SK-N-SH (cell line): Measurements from ENCODE around the gene AP3D1. TPM values are rescaled to one million over a fixed set of nuclear protein-coding genes. Genes with fewer than 3 reads are reported as not detected.
A peak's percentile ranks its signal among the peaks of the same experiment; 100 is the strongest.

Source experiments
- CTCF ChIA-PET: fragments of 300-600, 350-600 bp; formaldehyde crosslinking; extraction: SDS; loops from one replicate; lab custom pipeline; 2021; lab: Yijun Ruan, JAX
- POLR2A ChIA-PET: fragments of 350-600 bp; sonication (Branson Sonifier 250); formaldehyde crosslinking; extraction: SDS; loops from one replicate; lab custom pipeline; 2020; ENCODE audit warnings: antibody characterized with exemption, inconsistent platforms; lab: Yijun Ruan, JAX
- DNase-seq: peaks from one replicate; pipeline ENCODE4 v3.0.0; 2012
- H2AFZ ChIP-seq: fragments of 200-600 bp; sonication (generic); 2 replicates; pipeline ENCODE4 v1.8.1; 2016; ENCODE audit warnings: antibody characterized with exemption, mild to moderate bottlenecking, low read depth
- H3F3A ChIP-seq: fragments of 200-600 bp; sonication (generic); replicated peaks from 2 replicates; pipeline ENCODE3; 2016; ENCODE audit warnings: antibody characterized with exemption, mild to moderate bottlenecking; ENCODE audit not compliant: insufficient read depth
- H3K27ac ChIP-seq, 2 experiments: fragments of 200-500 bp in 1 of 2; fragments of 200-600 bp in 1 of 2; sonication (Bioruptor generic) in 1 of 2; sonication (generic), shearing (Covaris generic) in 1 of 2; 2 replicates each; pipeline versions ENCODE4 v1.5.1 to v1.6.1; 2014 to 2016; ENCODE audit warnings: low read depth in 2 of 2, inconsistent platforms in 1 of 2, low read length in 1 of 2, mild to moderate bottlenecking in 1 of 2, mixed read lengths in 1 of 2
- H3K27me3 ChIP-seq: fragments of 200-600 bp; sonication (generic), shearing (Covaris generic); 2 replicates; pipeline ENCODE4 v1.6.1; 2016; ENCODE audit warnings: mixed run types; ENCODE audit not compliant: insufficient read depth
- H3K36me3 ChIP-seq, 2 experiments: fragments of 200-500 bp in 1 of 2; fragments of 200-600 bp in 1 of 2; sonication (Bioruptor generic) in 1 of 2; sonication (generic) in 1 of 2; replicated peaks in 1 of 2; 2 replicates each; pipeline versions ENCODE3 to v1.5.1; 2014 to 2016; ENCODE audit warnings: low read length in 1 of 2, mild to moderate bottlenecking in 1 of 2; ENCODE audit not compliant: insufficient read depth in 2 of 2, control insufficient read depth in 1 of 2
- H3K4me1 ChIP-seq, 2 experiments: fragments of 200-500 bp in 1 of 2; fragments of 200-600 bp in 1 of 2; sonication (Bioruptor generic) in 1 of 2; sonication (generic), shearing (Covaris generic) in 1 of 2; 2 replicates each; pipeline versions ENCODE4 v1.5.1 to v1.6.1; 2014 to 2016; ENCODE audit warnings: low read depth in 1 of 2, low read length in 1 of 2, mixed run types in 1 of 2; ENCODE audit not compliant: insufficient read depth in 2 of 2, control insufficient read depth in 1 of 2
- H3K4me2 ChIP-seq: fragments of 200-600 bp; sonication (generic), shearing (Covaris generic); 2 replicates; pipeline ENCODE4 v1.6.1; 2017; ENCODE audit warnings: mixed run types
- H3K4me3 ChIP-seq, 2 experiments: fragments of 200-500 bp in 1 of 2; fragments of 200-600 bp in 1 of 2; sonication (Bioruptor generic) in 1 of 2; sonication (generic), shearing (Covaris generic) in 1 of 2; 2 replicates each; pipeline versions ENCODE4 v1.5.1 to v1.8.1; 2014 to 2016; ENCODE audit warnings: low read depth in 2 of 2, inconsistent platforms in 1 of 2, low read length in 1 of 2, mild to moderate bottlenecking in 1 of 2, mixed read lengths in 1 of 2, moderate library complexity in 1 of 2
- H3K79me2 ChIP-seq: fragments of 200-600 bp; sonication (generic); 2 replicates; pipeline ENCODE4 v1.8.1; 2017; ENCODE audit warnings: mild to moderate bottlenecking; ENCODE audit not compliant: insufficient read depth
- H3K9ac ChIP-seq: fragments of 200-600 bp; sonication (generic); 2 replicates; pipeline ENCODE4 v1.6.1; 2017; ENCODE audit warnings: mixed run types
- H3K9me2 ChIP-seq: fragments of 200-600 bp; sonication (generic); 2 replicates; pipeline ENCODE4 v1.6.1; 2017; ENCODE audit warnings: mixed run types
- H3K9me3 ChIP-seq: fragments of 200-600 bp; sonication (generic); 2 replicates; pipeline ENCODE4 v1.6.1; 2017; ENCODE audit warnings: mixed run types, mild to moderate bottlenecking, moderate library complexity
- H4K20me1 ChIP-seq: fragments of 200-600 bp; sonication (generic); 2 replicates; pipeline ENCODE4 v1.6.1; 2017; ENCODE audit warnings: mild to moderate bottlenecking, mixed run types; ENCODE audit not compliant: insufficient read depth
- CTCF ChIP-seq: fragments of 200-600 bp; sonication (generic); IDR thresholded peaks from 2 replicates; pipeline ENCODE4 v1.6.1; 2017; ENCODE audit warnings: antibody characterized with exemption, mild to moderate bottlenecking, moderate library complexity
- ELF1 ChIP-seq: IDR thresholded peaks from 2 replicates; pipeline ENCODE4 v1.4.0; 2012
- FOSL2 ChIP-seq: IDR thresholded peaks from 2 replicates; pipeline ENCODE4 v1.4.0; 2012; ENCODE audit warnings: low read depth, mild to moderate bottlenecking, moderate library complexity, borderline replicate concordance
- MEF2A ChIP-seq: IDR thresholded peaks from 2 replicates; pipeline ENCODE4 v1.4.0; 2012; ENCODE audit warnings: low read depth, borderline replicate concordance
- MXI1 ChIP-seq: IDR thresholded peaks from 2 replicates; pipeline ENCODE4 v1.6.1; 2012; ENCODE audit warnings: mild to moderate bottlenecking, low read depth, low read length, improper control_type of control experiment
- NFIC ChIP-seq: IDR thresholded peaks from 2 replicates; pipeline ENCODE4 v1.4.0; 2012; ENCODE audit warnings: borderline replicate concordance
- NRF1 ChIP-seq: IDR thresholded peaks from 2 replicates; pipeline ENCODE4 v1.6.1; 2012; ENCODE audit warnings: low read depth, mild to moderate bottlenecking, low read length
- RAD21 ChIP-seq: IDR thresholded peaks from 2 replicates; pipeline ENCODE4 v1.6.1; 2012; ENCODE audit warnings: mild to moderate bottlenecking, low read length
- REST ChIP-seq: IDR thresholded peaks from 2 replicates; pipeline ENCODE4 v1.6.1; 2012; ENCODE audit warnings: mild to moderate bottlenecking, low read depth, low read length, moderate library complexity
- TAF1 ChIP-seq: IDR thresholded peaks from 2 replicates; pipeline ENCODE4 v1.6.1; 2012; ENCODE audit warnings: low read depth, mild to moderate bottlenecking, low read length, moderate library complexity, borderline replicate concordance
- WGBS: methylation state at CpG from one replicate; pipeline ENCODE4 v1.1.6; 2017; ENCODE audit warnings: low lambda C conversion rate; 5-methylcytosine and 5-hydroxymethylcytosine counted together
- polyA plus RNA-seq, 3 experiments: library from polyadenylated mRNA; depleted of rRNA; stranded (reverse); fragments of >200 nt; gene quantifications; 2 replicates each; pipeline ENCODE4 v1.2.3, GENCODE V29; 2012
- TF ChIP-seq, protein P1 (sequence below): IDR thresholded peaks from 2 replicates; pipeline ENCODE4 v1.4.0; 2012; ENCODE audit warnings: low read depth, borderline replicate concordance
- TF ChIP-seq, protein P2 (sequence below): IDR thresholded peaks from 2 replicates; pipeline ENCODE4 v1.4.0; 2012; ENCODE audit warnings: low read depth, borderline replicate concordance

Gene AP3D1
- polyA plus RNA-seq, 1 of the 3 experiments (the other 2 are of a cell fraction) = 127 TPM

DNA sequence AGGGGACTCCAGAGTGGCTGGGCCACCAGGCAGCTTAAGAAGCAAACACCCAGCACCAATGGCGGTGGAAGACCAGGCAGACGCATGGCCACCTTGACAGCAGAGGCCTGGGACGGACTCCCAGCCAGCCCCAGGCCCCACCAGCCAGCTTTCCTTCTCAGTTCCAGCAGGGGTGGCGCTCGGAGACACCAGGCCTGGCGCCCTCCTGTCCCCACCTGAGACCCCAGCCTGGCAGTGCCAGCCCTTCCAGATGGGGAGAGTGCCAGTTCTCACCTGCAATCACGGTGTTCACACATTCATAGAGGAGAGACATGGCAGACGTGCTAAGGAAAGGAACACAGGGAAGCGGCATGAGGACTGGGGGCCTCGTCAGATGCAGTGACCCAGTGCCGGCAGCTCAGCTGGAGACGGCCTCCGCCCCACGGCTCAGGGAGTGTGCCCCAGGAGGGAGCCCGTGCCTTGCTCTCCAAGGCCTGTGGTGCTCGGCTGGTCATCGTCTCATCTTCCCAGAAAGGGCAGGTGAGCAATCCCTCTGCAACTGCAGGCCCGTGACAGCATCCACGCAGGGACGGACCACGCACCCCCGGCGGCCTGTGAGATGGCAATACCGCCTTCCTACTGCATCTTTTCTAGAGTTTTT is 24.4 kb downstream of the AP3D1 start:
- no peak overlapping the region for H3K9ac ChIP-seq
- TF ChIP-seq, protein P1, sequence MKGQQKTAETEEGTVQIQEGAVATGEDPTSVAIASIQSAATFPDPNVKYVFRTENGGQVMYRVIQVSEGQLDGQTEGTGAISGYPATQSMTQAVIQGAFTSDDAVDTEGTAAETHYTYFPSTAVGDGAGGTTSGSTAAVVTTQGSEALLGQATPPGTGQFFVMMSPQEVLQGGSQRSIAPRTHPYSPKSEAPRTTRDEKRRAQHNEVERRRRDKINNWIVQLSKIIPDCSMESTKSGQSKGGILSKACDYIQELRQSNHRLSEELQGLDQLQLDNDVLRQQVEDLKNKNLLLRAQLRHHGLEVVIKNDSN = no peak
- TF ChIP-seq, protein P2, sequence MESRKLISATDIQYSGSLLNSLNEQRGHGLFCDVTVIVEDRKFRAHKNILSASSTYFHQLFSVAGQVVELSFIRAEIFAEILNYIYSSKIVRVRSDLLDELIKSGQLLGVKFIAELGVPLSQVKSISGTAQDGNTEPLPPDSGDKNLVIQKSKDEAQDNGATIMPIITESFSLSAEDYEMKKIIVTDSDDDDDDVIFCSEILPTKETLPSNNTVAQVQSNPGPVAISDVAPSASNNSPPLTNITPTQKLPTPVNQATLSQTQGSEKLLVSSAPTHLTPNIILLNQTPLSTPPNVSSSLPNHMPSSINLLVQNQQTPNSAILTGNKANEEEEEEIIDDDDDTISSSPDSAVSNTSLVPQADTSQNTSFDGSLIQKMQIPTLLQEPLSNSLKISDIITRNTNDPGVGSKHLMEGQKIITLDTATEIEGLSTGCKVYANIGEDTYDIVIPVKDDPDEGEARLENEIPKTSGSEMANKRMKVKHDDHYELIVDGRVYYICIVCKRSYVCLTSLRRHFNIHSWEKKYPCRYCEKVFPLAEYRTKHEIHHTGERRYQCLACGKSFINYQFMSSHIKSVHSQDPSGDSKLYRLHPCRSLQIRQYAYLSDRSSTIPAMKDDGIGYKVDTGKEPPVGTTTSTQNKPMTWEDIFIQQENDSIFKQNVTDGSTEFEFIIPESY = no peak
- TF ChIP-seq NFIC (no peak), ELF1 (no peak), CTCF (no peak), NRF1 (no peak), TAF1 (no peak), MXI1 (no peak), RAD21 (no peak), FOSL2 (no peak)
- WGBS = 93% methylated on average over 14 of the region's 24 CpGs
- peaks cover 24 to 67% of the 10 kb centered on the region in 2 experiments for H3K36me3 ChIP-seq
- no peak overlapping the region for H3K27ac ChIP-seq
- H4K20me1 ChIP-seq = peaks cover 64% of the 10 kb centered on the region
- H2AFZ ChIP-seq = no peak overlapping the region
- H3K79me2 ChIP-seq = peaks cover 30% of the 10 kb centered on the region; the same call in 1 of the 2 replicates
- H3K9me2 ChIP-seq = no peaks in the 10 kb centered on the region
- no peak overlapping the region for H3K4me2 ChIP-seq
- H3K9me3 ChIP-seq = no peaks in the 10 kb centered on the region
- no peaks in the 10 kb centered on the region for H3K27me3 ChIP-seq
- POLR2A ChIA-PET = interaction anchor here (0.6 kb wide), 1 partner anchor 15 kb away, joined by 3 read pairs; no protein-coding TSS in a partner anchor
- CTCF ChIA-PET = interaction anchor here (1.2 kb wide), 1 partner anchor 189 kb away, joined by 3 read pairs; no protein-coding TSS in a partner anchor
- H3K4me1 ChIP-seq = no peaks in the 10 kb centered on the region
- no peaks in the 10 kb centered on the region for H3F3A ChIP-seq
- no peak overlapping the region for H3K4me3 ChIP-seq
- DNase-seq = no peak

DNA sequence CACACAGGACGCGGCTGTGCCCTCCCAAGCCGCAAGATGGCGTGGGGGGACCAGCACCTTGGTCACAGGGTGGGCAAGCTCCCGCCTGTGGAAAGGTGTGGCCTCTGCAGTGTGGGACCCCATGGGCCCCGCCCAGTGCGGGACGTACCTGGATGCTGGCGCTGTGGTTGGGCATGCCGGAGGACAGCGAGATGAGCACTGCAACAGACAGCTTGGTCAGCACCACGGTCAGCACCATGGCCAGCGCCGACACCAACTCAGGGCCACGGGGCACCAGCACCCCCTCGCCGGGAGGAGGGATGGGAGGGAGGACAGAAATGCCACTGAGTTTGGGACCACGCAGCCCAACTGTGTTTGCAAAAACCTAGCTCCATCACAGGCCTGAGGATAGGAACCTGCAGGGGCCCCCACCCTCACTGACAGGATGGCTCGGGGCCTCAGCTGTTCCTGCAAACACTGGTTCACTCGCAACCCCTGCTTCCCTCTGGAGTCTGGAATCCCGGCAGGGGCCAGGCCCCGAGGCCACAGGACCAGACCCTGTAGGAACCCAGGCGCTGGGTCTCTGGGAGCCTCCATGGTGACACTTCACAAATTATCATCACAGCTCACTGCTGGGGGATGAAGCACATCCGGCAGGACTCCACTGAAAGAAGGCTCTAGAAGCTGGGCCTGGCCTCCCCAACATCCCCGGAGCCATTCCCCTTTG is 27.5 kb downstream of the AP3D1 start:
- Histone ChIP-seq H3K79me2 (peaks cover 15% of the 10 kb centered on the region; the same call in 1 of the 2 replicates), H3K4me1 (no peaks in the 10 kb centered on the region), H3K27me3 (no peaks in the 10 kb centered on the region), H3K9me2 (no peaks in the 10 kb centered on the region), H2AFZ (no peak overlapping the region), H3K4me2 (no peak overlapping the region), H3K4me3 (no peak overlapping the region), H3K27ac (no peak overlapping the region), H3K36me3 (peaks cover 20 to 69% of the 10 kb centered on the region in 2 experiments)
- CTCF ChIA-PET = no interaction called here
- peak; percentile 94 for TF ChIP-seq REST
- TF ChIP-seq MEF2A = no peak
- no peak for TF ChIP-seq RAD21
- no peak for TF ChIP-seq TAF1
- TF ChIP-seq, all 33 proteins: peak for 1
- H4K20me1 ChIP-seq = peaks cover 47% of the 10 kb centered on the region
- no peaks in the 10 kb centered on the region for H3F3A ChIP-seq
- WGBS = 100% methylated on average over 7 of the region's 25 CpGs
- no peak for DNase-seq
- POLR2A ChIA-PET = no interaction called here
- H3K9me3 ChIP-seq = no peaks in the 10 kb centered on the region
- no peak overlapping the region for H3K9ac ChIP-seq
